GM12801 (cell line): ENCODE data around the gene GMDS.

Experiments used
- TF ChIP-seq, protein P1 (sequence below): IDR thresholded peaks from one replicate; pipeline ENCODE4 v1.5.1; 2011; ENCODE audit warnings: control low read depth; ENCODE audit not compliant: insufficient read length; ENCODE audit errors: extremely low read depth

The GMDS gene

DNA sequence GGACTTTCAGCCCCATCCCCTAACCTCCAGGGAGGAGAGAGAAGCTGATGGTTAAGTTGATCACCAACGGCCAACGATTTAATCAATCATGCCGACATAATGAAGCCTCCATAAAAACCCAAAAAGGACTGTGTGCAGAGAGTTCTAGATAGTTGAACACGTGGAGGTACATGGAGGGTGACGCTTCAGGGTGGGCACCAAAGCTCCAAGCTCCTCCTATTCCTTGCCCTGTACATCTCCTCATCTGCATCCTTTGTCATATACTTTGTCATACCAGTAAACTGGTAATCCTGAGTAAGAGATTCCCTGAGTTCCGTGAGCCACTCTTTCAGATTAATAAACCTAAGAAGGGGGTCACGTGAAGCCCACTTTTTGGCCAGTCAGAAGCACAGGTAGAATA, 3.7 kb upstream of the GMDS start:
- TF ChIP-seq, protein P1, sequence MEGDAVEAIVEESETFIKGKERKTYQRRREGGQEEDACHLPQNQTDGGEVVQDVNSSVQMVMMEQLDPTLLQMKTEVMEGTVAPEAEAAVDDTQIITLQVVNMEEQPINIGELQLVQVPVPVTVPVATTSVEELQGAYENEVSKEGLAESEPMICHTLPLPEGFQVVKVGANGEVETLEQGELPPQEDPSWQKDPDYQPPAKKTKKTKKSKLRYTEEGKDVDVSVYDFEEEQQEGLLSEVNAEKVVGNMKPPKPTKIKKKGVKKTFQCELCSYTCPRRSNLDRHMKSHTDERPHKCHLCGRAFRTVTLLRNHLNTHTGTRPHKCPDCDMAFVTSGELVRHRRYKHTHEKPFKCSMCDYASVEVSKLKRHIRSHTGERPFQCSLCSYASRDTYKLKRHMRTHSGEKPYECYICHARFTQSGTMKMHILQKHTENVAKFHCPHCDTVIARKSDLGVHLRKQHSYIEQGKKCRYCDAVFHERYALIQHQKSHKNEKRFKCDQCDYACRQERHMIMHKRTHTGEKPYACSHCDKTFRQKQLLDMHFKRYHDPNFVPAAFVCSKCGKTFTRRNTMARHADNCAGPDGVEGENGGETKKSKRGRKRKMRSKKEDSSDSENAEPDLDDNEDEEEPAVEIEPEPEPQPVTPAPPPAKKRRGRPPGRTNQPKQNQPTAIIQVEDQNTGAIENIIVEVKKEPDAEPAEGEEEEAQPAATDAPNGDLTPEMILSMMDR: no peak

DNA sequence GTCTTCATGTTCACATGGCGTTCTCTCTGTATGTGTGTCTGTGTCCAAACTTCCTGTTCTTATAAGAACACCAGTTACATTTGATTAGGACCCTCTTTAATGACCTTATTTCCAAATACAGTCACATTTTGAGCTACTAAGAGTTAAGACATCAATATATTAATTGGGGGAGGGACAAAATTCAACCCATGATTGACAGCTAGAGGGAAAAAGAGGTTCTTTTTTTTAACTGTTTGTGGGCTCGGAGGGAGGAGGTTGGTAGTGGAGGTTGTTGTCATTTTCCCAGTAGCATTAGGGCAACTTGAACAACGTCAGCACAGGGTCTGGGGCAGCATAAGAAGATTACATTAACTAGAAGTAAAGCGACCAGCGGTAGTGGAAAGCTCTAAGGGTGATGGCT, 2.3 kb upstream of the GMDS start:
- TF ChIP-seq, protein P1: no peak

DNA sequence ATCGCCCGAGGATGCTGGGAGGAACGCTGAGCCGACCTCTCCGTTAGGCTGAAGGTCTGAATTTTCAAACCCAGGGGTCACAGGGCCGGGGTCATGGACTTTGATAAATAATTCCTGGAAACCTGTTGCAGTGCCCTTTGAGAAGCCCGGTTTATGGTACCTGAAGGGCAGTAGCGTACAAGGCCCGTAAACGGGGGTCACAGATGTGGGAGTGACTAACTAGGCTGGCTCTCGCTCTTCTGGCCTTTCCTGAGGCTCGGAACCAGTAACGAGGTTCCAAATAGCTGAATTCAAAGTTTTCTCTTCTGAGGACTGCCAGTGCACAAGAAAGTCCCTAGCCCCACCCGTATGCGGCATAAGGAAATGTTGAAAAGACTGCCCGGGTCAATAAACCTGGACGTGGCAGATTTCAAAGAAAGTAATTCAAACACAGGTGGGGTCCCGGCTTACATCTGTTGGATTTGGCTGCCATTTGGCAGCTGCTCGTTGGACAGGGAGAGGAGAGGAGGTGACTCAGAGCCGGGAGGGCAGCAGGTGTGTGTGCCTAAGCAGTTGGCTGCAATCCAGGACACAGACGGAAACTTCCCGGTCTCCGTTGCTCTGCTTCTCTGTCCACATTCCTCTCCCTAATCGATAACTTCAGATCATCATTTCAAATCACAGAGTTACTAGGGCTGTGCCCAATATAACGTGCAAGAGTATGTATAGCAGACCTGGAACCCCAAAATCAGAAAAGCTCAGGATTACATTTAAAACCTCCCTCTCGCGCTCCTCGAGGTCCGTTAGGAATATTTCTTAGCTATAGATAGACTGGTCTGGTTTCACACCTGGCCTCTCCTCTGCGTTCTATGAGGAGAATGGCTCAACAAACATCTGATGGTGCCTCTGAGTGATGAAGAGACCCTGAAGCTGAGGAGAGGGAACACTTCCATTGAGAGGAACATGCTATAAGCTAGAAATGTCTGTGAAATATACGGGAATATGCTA, 765 bp upstream of the GMDS start:
- TF ChIP-seq, protein P1: no peak

DNA sequence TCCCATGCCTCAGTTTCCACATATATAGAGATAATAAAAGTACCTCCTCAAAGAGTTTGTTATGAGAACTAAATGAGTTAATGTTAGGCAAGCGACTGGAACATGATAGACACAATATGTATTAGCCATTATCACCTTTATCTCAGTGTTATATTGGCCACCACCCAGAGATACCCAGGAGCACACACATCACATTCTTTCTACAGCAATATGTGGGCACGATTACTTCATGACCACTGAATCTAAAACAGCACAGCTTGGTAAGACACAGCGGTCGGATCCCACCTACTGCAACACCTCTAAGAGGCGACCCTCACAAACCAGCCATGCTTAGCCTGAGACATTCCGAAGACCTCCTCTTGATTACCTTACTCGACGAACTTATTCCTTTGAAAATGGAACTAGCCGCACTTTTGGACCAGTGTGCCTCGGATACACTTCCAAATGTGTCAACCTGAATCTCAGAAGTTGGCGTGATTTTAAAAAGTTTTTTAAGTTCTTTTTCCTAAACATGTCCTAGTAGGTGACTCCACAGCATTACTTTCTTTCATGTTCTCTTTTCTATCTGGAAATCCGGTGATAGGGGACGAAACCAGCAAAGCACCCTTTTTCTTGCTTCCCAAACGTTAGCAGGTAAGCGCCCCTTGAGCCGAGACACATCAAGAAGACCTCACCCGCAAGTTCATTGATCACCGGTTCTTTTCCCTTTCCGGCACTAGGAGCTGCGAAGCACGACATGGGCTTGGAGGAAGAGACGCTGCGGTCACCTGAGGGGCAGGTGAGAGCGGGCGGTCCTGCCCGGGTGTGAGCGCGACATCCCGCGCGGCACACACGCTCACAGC, 923 bp downstream of the GMDS start:
- TF ChIP-seq, protein P1: no peak

DNA sequence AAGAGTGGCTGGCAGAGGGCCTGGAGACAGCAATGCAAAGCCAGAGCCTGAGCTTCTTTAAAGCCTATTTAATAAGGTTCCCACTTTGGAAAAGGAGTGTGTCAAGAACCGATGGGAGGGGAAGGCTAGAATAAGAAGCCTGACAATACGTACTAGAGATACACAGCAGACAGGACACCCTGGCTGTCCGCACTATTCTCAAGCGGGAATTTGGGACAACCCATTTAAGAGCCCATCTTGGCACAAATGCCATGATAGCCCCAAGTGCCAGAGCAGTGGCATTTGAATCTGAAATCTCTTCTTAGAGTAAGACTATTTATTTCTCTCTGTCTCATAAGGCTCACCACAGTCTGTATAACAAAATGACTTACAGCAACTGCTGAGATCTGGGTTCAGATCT, 3.1 kb downstream of the GMDS start:
- TF ChIP-seq, protein P1: no peak

DNA sequence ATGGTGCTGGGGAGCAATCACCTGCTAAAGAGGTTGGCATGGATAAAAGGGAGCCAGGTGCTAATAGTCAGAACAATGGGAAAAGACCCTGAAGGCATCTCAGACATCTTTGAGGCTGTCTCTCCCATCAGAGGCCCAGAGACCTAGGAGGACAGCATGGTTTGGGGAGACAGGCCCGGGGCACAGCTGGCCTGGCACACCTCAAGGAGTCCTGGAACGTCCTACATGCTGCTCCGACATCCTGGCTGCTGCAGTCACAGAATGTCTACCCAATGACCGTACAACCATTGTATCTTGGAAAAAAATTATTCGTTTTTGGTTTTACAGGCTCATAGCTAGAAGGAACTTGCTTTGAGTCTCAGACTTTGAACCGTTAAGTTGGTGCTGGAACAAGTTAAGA, 4.4 kb downstream of the GMDS start:
- TF ChIP-seq, protein P1: no peak

DNA sequence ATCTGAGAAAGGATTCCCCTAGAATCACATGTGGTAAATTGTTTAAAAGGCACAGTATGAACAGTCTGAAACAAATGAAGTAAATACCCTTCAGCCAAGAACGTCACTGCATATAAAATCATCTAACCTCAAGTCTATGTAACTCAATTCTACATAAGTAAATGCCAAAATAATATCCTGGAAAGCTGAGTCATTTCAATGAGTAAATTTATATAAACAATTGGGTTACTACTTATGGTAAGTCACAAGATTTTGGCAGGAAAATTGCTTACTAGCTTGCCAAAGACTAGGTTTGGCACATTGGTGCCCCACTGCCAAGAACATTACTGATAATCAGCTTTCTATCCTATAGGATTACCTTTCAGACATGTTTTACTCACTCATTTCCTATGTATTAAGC, 8.4 kb downstream of the GMDS start:
- TF ChIP-seq, protein P1: no peak
